Neural progenitor cell (in vitro differentiated cells): ENCODE measurements around the gene KCND1. TPM values are rescaled to one million over a fixed set of nuclear protein-coding genes. Genes with fewer than 3 reads are reported as not detected.

Experiments used
- DNase-seq: peaks from one replicate; pipeline ENCODE4 v3.0.0-alpha.2; 2016; ENCODE audit warnings: low spot score
- H2AFZ ChIP-seq: fragments of 200-600 bp; sonication (generic); replicated peaks from 2 replicates; pipeline ENCODE4 v1.6.1; 2016; ENCODE audit warnings: antibody characterized with exemption
- H3F3A ChIP-seq: fragments of 200-600 bp; sonication (generic); 2 replicates; pipeline ENCODE4 v1.6.1; 2016; ENCODE audit warnings: antibody characterized with exemption, low read depth
- H3K27ac ChIP-seq: fragments of 200-600 bp; sonication (generic); 2 replicates; pipeline ENCODE4 v1.5.1; 2016; ENCODE audit warnings: mild to moderate bottlenecking
- H3K27me3 ChIP-seq: fragments of 200-600 bp; sonication (generic); 2 replicates; pipeline ENCODE4 v1.6.1; 2016; ENCODE audit warnings: mild to moderate bottlenecking, moderate library complexity
- H3K36me3 ChIP-seq: fragments of 200-600 bp; sonication (generic); 2 replicates; pipeline ENCODE4 v1.5.1; 2016
- H3K4me1 ChIP-seq: fragments of 200-600 bp; sonication (generic); 2 replicates; pipeline ENCODE4 v1.6.1; 2016; ENCODE audit warnings: mixed run types
- H3K4me2 ChIP-seq: fragments of 200-600 bp; sonication (generic); 2 replicates; pipeline ENCODE4 v1.6.1; 2016
- H3K4me3 ChIP-seq: fragments of 200-600 bp; sonication (generic); 2 replicates; pipeline ENCODE4 v1.5.1; 2016
- H3K79me2 ChIP-seq: fragments of 200-600 bp; sonication (generic); 2 replicates; pipeline ENCODE4 v1.6.1; 2016; ENCODE audit warnings: low read depth
- H3K9ac ChIP-seq: fragments of 200-600 bp; sonication (generic); 2 replicates; pipeline ENCODE4 v1.6.1; 2016
- H3K9me3 ChIP-seq: fragments of 200-600 bp; sonication (generic); 2 replicates; pipeline ENCODE4 v1.5.1; 2016; ENCODE audit warnings: low read depth
- H4K20me1 ChIP-seq: fragments of 200-600 bp; sonication (generic); 2 replicates; pipeline ENCODE4 v1.6.1; 2016; ENCODE audit warnings: low read depth
- H3K27ac Mint-ChIP-seq: 3 replicates; pipeline ENCODE4 v1.8.0; 2021; ENCODE audit warnings: mixed read lengths
- H3K27me3 Mint-ChIP-seq: 2 replicates; pipeline ENCODE4 v1.8.0; 2022; ENCODE audit warnings: low read depth, mild to moderate bottlenecking, inconsistent platforms, moderate library complexity, mixed read lengths; ENCODE audit not compliant: insufficient read depth
- H3K36me3 Mint-ChIP-seq: 3 replicates; pipeline ENCODE4 v1.8.0; 2021; ENCODE audit warnings: mixed read lengths
- H3K4me1 Mint-ChIP-seq: 3 replicates; pipeline ENCODE4 v1.8.0; 2021; ENCODE audit warnings: mixed read lengths
- H3K4me3 Mint-ChIP-seq: 3 replicates; pipeline ENCODE4 v1.8.0; 2021; ENCODE audit warnings: mild to moderate bottlenecking, moderate library complexity, mixed read lengths
- H3K9me3 Mint-ChIP-seq: 3 replicates; pipeline ENCODE4 v1.8.0; 2020; ENCODE audit warnings: mixed read lengths
- EZH2 ChIP-seq: fragments of 200-600 bp; sonication (generic); IDR thresholded peaks from 2 replicates; pipeline ENCODE4 v1.6.1; 2017; ENCODE audit warnings: antibody characterized with exemption, mild to moderate bottlenecking, moderate library complexity
- EZH2phosphoT487 ChIP-seq: fragments of 200-600 bp; sonication (generic); IDR thresholded peaks from 2 replicates; pipeline ENCODE4 v1.6.1; 2017; ENCODE audit warnings: antibody characterized with exemption
- total RNA-seq: library from RNA; depleted of rRNA; stranded (reverse); fragments of >200 nt; gene quantifications from 2 replicates; pipeline ENCODE4 v1.2.3, GENCODE V29; 2015; ENCODE audit warnings: low replicate concordance
- TF ChIP-seq, protein P1 (sequence below): fragments of 200-600 bp; sonication (generic); IDR thresholded peaks from 2 replicates; pipeline ENCODE4 v1.5.1; 2017; ENCODE audit warnings: antibody characterized with exemption, mild to moderate bottlenecking

KCND1 gene
- total RNA-seq, 1 donor from 2014 or later: 0.39 TPM

DNA sequence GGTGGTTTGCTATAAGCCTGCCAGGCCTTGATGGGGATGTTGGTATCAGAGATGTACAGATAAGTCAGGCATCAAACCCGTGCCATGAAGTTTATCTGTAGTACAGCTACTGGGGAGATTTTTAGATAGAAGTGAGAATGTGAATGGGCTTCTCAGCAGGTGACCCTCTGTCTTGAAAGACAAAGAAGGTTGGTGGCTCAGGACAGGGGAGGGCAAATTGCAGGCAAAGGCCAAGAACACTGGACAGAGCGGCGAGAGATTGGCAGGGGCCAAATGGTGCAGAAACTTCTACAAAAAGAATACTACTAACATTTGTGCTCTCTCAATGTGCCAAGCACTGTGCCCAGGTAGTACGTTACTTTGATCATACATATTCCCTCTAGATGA is 50.9 kb downstream of the KCND1 start:
- Mint-ChIP-seq H3K4me3 (peak overlapping the region; percentile 24), H3K27ac (no peak overlapping the region), H3K9me3 (peaks cover 13% of the 10 kb centered on the region)

DNA sequence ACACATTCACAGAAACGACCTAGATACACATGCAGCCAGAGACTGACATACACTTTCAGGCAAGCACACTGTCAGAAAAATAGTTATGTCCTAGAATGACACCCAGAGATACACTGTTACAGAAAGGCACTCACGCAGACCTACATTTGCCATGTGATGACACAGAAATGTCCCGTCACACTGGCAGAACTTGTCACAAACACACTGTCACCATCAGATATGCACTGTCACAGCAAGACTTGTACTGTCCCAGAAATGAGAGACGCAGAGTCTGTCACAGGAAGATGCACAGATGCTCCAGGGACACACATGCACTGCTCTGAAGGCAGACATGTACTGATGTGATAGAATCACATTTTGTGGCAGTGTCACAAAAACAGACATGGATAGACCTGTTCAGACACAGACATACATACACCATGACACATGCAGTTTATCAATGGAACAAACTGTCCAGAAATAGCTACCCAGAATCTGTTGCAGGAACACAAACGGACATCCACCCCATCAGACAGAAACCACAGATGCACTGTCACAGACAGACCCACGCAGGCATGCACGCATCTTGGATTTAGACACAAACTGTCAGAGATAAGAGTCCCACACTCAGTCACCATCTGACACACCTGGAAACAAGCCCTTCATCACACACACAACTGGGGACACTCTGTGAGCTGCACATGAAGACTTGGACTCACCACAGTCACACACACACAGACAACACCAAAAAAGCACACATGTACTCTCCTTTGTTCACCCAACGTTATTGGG is 51.5 kb downstream of the KCND1 start:
- Mint-ChIP-seq H3K36me3 (peaks cover 10% of the 10 kb centered on the region), H3K4me1 (peaks cover 29% of the 10 kb centered on the region), H3K27me3 (peaks cover 3% of the 10 kb centered on the region), H3K4me3 (peak overlapping the region; percentile 91), H3K27ac (no peak overlapping the region), H3K9me3 (peaks cover 10% of the 10 kb centered on the region)
- no peak overlapping the region for H3K27ac ChIP-seq
- no peaks in the 10 kb centered on the region for H3K9me3 ChIP-seq
- TF ChIP-seq, protein P1, sequence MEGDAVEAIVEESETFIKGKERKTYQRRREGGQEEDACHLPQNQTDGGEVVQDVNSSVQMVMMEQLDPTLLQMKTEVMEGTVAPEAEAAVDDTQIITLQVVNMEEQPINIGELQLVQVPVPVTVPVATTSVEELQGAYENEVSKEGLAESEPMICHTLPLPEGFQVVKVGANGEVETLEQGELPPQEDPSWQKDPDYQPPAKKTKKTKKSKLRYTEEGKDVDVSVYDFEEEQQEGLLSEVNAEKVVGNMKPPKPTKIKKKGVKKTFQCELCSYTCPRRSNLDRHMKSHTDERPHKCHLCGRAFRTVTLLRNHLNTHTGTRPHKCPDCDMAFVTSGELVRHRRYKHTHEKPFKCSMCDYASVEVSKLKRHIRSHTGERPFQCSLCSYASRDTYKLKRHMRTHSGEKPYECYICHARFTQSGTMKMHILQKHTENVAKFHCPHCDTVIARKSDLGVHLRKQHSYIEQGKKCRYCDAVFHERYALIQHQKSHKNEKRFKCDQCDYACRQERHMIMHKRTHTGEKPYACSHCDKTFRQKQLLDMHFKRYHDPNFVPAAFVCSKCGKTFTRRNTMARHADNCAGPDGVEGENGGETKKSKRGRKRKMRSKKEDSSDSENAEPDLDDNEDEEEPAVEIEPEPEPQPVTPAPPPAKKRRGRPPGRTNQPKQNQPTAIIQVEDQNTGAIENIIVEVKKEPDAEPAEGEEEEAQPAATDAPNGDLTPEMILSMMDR: no peak
- no peak for TF ChIP-seq EZH2
- TF ChIP-seq EZH2phosphoT487: no peak
- peaks cover 33% of the 10 kb centered on the region for H3K79me2 ChIP-seq
- no peaks in the 10 kb centered on the region for H3K27me3 ChIP-seq
- no peak for DNase-seq
- H3K9ac ChIP-seq: no peak overlapping the region
- H3K4me3 ChIP-seq: no peak overlapping the region
- no peak overlapping the region for H2AFZ ChIP-seq
- H3K4me1 ChIP-seq: peaks cover 5% of the 10 kb centered on the region
- H3K4me2 ChIP-seq: peak overlapping the region; percentile 68
- H4K20me1 ChIP-seq: peaks cover 19% of the 10 kb centered on the region
- H3F3A ChIP-seq: peaks cover 15% of the 10 kb centered on the region
- no peaks in the 10 kb centered on the region for H3K36me3 ChIP-seq

More for the DNA sequence above, 50.9 kb downstream of the KCND1 start:
- no peak overlapping the region for H3K4me3 ChIP-seq
- TF ChIP-seq, protein P1: no peak
- TF ChIP-seq EZH2phosphoT487 (no peak), EZH2 (no peak)
- no peak overlapping the region for H2AFZ ChIP-seq
- peak overlapping the region; percentile 18 for H3K4me2 ChIP-seq
- no peaks in the 10 kb centered on the region for H3K9me3 ChIP-seq
- H3K27ac ChIP-seq: no peak overlapping the region
- peaks cover 5% of the 10 kb centered on the region for H3K4me1 ChIP-seq
- peaks cover 30% of the 10 kb centered on the region for H3K79me2 ChIP-seq
- peak; percentile 41 for DNase-seq
- H3K4me1 Mint-ChIP-seq: peaks cover 29% of the 10 kb centered on the region
- no peak overlapping the region for H3K9ac ChIP-seq
- H3K36me3 Mint-ChIP-seq: peaks cover 13% of the 10 kb centered on the region
- no peaks in the 10 kb centered on the region for H3K36me3 ChIP-seq
- peaks cover 19% of the 10 kb centered on the region for H4K20me1 ChIP-seq
- H3K27me3 Mint-ChIP-seq: peaks cover 3% of the 10 kb centered on the region
- no peaks in the 10 kb centered on the region for H3K27me3 ChIP-seq
- H3F3A ChIP-seq: peaks cover 15% of the 10 kb centered on the region

DNA sequence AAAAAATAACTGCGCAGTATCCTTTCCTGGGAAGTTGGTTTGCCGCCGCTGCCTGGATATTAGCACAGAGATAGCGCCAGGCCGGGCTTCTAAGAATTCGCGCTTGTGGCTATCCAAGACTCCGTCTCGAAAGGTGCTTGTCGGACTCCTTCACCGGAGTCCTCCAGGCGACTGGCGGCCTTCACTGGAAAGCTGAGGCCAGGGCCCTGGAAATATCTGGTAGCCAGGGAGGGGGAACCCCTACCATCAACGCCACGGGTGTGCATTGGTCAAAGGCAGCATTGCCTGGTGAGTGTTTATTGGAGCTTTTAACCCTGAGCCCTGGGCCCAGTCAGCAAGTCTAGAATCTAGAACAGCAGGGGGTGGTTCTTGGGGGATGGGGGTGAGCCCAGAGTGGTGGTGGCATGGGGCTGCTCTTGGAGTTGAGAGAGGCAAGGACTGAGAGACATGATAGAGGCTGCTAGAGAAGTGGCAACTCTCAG is 52.2 kb downstream of the KCND1 start:
- Mint-ChIP-seq H3K4me1 (peaks cover 29% of the 10 kb centered on the region), H3K27ac (no peak overlapping the region)
- H3K27ac ChIP-seq: peak overlapping the region; percentile 43

More for the DNA sequence above, 52.2 kb downstream of the KCND1 start:
- Mint-ChIP-seq H3K4me3 (peak overlapping the region; percentile 91), H3K36me3 (peaks cover 8% of the 10 kb centered on the region), H3K9me3 (peaks cover 8% of the 10 kb centered on the region), H3K27me3 (peaks cover 3% of the 10 kb centered on the region)
- no peaks in the 10 kb centered on the region for H3K36me3 ChIP-seq
- H3K79me2 ChIP-seq: peaks cover 32% of the 10 kb centered on the region
- peak overlapping the region; percentile 68 for H3K4me2 ChIP-seq
- no peaks in the 10 kb centered on the region for H3K27me3 ChIP-seq
- no peak for DNase-seq
- H3K4me3 ChIP-seq: peak overlapping the region; percentile 77
- H3K4me1 ChIP-seq: peaks cover 5% of the 10 kb centered on the region
- no peak overlapping the region for H2AFZ ChIP-seq
- H3K9ac ChIP-seq: no peak overlapping the region
- H3K9me3 ChIP-seq: no peaks in the 10 kb centered on the region
- peaks cover 15% of the 10 kb centered on the region for H3F3A ChIP-seq
- TF ChIP-seq EZH2 (no peak), EZH2phosphoT487 (no peak)
- peaks cover 19% of the 10 kb centered on the region for H4K20me1 ChIP-seq
